Tibial nerve (tissue), 4 donors: Measurements from ENCODE around the gene FGF1. TPM values are rescaled to one million over a fixed set of nuclear protein-coding genes. Genes with fewer than 3 reads are reported as not detected.
A peak's percentile ranks its signal among the peaks of the same experiment; 100 is the strongest.

Source experiments
- DNase-seq, 2 donors: peaks; one replicate each; pipeline ENCODE4 v3.0.0-alpha.2; 2019; ENCODE audit warnings: low spot score in 2 of 2
- H3K27ac ChIP-seq, 4 donors: fragments of 200-600 bp; sonication (generic) in 3 of 4; one replicate each; pipeline ENCODE4 v1.5.1; 2017 to 2019; ENCODE audit warnings: mild to moderate bottlenecking in 1 of 4
- H3K27me3 ChIP-seq, 2 donors: fragments of 200-600 bp; sonication (generic) in 1 of 2; one replicate each; pipeline versions ENCODE4 v1.5.1 to v1.6.0; 2017 to 2019
- H3K36me3 ChIP-seq, 3 donors: fragments of 200-600 bp; sonication (generic); one replicate each; pipeline ENCODE4 v1.5.1; 2018 to 2019
- H3K4me1 ChIP-seq, 4 donors: fragments of 200-600 bp; sonication (generic) in 3 of 4; one replicate each; pipeline ENCODE4 v1.5.1; 2017 to 2019
- H3K4me3 ChIP-seq, 4 donors: fragments of 200-600 bp; sonication (generic) in 3 of 4; one replicate each; pipeline ENCODE4 v1.5.1; 2017 to 2019; ENCODE audit warnings: mild to moderate bottlenecking in 1 of 4, moderate library complexity in 1 of 4
- H3K9me3 ChIP-seq, 4 donors: fragments of 200-600 bp; sonication (generic) in 3 of 4; one replicate each; pipeline ENCODE4 v1.5.1; 2017 to 2019
- EP300 ChIP-seq, 2 donors: sonication (generic); formaldehyde crosslinking; IDR thresholded peaks; one replicate each; pipeline ENCODE4 v1.6.1; 2017; ENCODE audit warnings: antibody characterized with exemption in 2 of 2, mild to moderate bottlenecking in 1 of 2
- POLR2A ChIP-seq, 2 donors: fragments of 450-650 bp; IDR thresholded peaks; one replicate each; pipeline ENCODE4 v1.6.1; 2017; ENCODE audit warnings: antibody characterized with exemption in 2 of 2, mild to moderate bottlenecking in 2 of 2, moderate library complexity in 2 of 2
- WGBS, 2 donors: methylation state at CpG; one replicate each; pipeline ENCODE4 v1.1.5; 2018; 5-methylcytosine and 5-hydroxymethylcytosine counted together
- total RNA-seq, 4 donors: library from RNA; depleted of rRNA; stranded (reverse); fragments of >200 nt; gene quantifications; one replicate each; pipeline ENCODE4 v1.1.0, GENCODE V29; 2016
- TF ChIP-seq, protein P1 (sequence below), 5 experiments: fragments of 200-600 bp in 3 of 5; fragments of 450-650 bp in 2 of 5; sonication (generic) in 3 of 5; IDR thresholded peaks; one replicate each; pipeline ENCODE4 v1.5.1; 2016 to 2019; ENCODE audit warnings: antibody characterized with exemption in 5 of 5, mild to moderate bottlenecking in 3 of 5, moderate library complexity in 2 of 5

FGF1 gene
- total RNA-seq, 4 donors from 2014 or later: 38.1 to 131 (median 115) TPM

DNA sequence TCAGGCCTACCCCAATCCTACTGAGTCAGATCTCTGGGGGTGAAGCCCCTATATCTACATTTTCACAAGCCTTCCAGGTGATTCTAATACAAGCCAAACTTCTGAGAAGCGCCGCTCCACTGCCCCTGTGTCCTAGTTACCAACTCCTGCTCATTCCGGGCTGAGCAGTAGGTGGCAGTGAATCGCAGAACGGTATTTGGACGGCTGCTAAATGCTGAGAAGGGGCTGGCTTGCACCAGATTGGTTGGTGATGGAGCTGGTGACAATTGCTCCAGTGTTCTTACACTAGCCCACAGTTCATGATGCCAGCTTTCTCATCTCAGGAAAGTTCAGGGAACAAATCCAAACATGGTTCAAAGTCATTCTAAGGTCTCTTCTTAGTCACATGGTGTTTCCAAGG, 31.1 kb upstream of the FGF1 start:
- Histone ChIP-seq H3K36me3 (no peaks in the 10 kb centered on the region), H3K27me3 (no peaks in the 10 kb centered on the region), H3K4me3 (no peak overlapping the region), H3K9me3 (no peaks in the 10 kb centered on the region), H3K4me1 (peaks cover 0 to 35% (median under 1%) of the 10 kb centered on the region in 4 donors), H3K27ac (peak overlapping the region; percentile 31 to 87 (median 44))
- DNase-seq: peak in 1 of 2 donors; percentile 51
- 23 to 34% methylated on average over 6 of the region's 6 CpGs for WGBS, 2 donors
- peak in 1 of 2 donors; percentile 38 for TF ChIP-seq EP300 (IDR thresholded peaks at IDR 0.05)
- TF ChIP-seq, protein P1, sequence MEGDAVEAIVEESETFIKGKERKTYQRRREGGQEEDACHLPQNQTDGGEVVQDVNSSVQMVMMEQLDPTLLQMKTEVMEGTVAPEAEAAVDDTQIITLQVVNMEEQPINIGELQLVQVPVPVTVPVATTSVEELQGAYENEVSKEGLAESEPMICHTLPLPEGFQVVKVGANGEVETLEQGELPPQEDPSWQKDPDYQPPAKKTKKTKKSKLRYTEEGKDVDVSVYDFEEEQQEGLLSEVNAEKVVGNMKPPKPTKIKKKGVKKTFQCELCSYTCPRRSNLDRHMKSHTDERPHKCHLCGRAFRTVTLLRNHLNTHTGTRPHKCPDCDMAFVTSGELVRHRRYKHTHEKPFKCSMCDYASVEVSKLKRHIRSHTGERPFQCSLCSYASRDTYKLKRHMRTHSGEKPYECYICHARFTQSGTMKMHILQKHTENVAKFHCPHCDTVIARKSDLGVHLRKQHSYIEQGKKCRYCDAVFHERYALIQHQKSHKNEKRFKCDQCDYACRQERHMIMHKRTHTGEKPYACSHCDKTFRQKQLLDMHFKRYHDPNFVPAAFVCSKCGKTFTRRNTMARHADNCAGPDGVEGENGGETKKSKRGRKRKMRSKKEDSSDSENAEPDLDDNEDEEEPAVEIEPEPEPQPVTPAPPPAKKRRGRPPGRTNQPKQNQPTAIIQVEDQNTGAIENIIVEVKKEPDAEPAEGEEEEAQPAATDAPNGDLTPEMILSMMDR (IDR thresholded peaks at IDR 0.05): peak in 3 of 5 experiments; percentile 36 to 42 (median 41)
- no peak for TF ChIP-seq POLR2A (IDR thresholded peaks at IDR 0.05)

DNA sequence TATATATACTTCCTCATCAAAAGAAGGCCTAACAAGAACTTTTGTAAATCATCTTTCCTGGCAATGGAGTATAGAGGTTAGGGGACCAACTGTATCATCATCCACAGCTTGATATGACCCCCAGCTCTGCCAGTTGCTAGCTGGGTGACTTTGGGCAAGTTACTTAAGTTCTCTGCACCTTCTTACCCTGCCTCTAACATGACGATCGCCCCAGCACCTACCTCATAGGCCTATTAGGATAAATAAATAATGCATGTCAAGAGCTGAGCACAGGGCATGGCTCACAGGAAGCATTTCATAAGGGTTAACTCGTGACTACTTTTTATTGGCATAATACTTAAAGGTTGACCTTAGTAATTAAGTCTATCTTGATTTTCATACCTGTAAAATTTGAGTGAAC, 29.4 kb upstream of the FGF1 start:
- 84 to 85% methylated on average over 3 of the region's 3 CpGs for WGBS, 2 donors
- Histone ChIP-seq H3K27me3 (no peaks in the 10 kb centered on the region), H3K9me3 (no peaks in the 10 kb centered on the region), H3K36me3 (no peaks in the 10 kb centered on the region), H3K4me1 (peaks cover 0 to 34% (median 0%) of the 10 kb centered on the region in 4 donors), H3K4me3 (no peak overlapping the region), H3K27ac (no peak overlapping the region)
- TF ChIP-seq, protein P1 (IDR thresholded peaks at IDR 0.05): no peak
- TF ChIP-seq EP300 (IDR thresholded peaks at IDR 0.05): no peak
- no peak for DNase-seq

DNA sequence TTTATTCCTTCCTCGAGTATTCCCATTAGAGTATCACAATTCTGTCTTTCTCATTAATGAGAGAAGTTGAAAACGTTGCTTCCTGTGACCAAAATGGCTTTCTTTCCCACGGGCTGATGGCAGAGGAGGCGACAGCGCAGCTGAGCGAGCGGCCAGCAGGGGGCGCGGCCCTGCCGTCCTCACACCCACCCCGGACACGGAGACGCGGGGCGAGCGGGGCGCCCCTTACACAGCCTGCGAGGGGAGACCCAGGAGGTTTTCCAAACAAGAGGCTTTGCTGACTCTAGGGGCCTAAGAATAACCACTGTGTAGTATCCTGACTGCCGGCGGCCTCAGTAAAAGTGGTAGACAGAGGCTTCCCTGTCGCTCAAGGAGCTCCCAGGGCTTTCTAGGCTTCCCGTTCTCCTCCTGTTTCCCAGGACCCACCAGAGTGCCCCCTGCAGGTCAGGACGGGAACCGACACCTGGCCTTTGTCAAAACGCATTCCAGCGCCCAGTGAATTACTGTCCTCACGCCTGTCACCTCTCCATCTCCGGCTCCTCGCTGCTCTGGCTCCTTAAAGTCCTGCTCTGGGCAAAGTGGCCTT, 27.3 kb upstream of the FGF1 start:
- H3K27me3 ChIP-seq: no peaks in the 10 kb centered on the region
- no peaks in the 10 kb centered on the region for H3K9me3 ChIP-seq
- peaks cover 0 to 31% (median 0%) of the 10 kb centered on the region in 4 donors for H3K4me1 ChIP-seq
- peak overlapping the region; percentile 21 to 91 (median 82) for H3K27ac ChIP-seq
- H3K36me3 ChIP-seq: no peaks in the 10 kb centered on the region
- H3K4me3 ChIP-seq: peak overlapping the region; percentile 34 to 59 (median 44)
- WGBS, 2 donors: 1 to 3% methylated on average over 18 to 29 of the region's 29 CpGs
- TF ChIP-seq POLR2A (IDR thresholded peaks at IDR 0.05) (no peak), EP300 (IDR thresholded peaks at IDR 0.05) (peak in 1 of 2 donors; percentile 50)
- TF ChIP-seq, protein P1 (IDR thresholded peaks at IDR 0.05): peak; percentile 90 to 99 (median 95)
- peak; percentile 77 to 92 for DNase-seq

DNA sequence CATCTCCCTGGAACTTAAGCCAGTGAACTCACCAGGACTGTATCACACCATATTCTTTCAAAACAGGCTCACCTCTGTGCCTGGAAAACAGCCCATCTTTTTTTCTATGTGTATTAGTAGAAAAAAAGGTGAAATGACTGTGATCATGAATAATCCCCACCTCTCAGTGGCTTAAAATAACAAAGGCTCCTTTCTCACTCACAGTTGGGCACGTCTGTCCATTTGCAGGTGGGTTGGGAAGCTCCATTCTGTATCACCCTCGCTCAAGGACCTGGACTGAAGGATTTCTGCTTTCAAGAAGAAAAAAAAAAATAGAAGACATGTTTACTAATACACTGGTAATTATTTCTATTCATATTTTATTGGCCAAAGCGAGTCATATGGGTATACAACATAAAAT, 17.3 kb upstream of the FGF1 start:
- Histone ChIP-seq H3K4me3 (no peak overlapping the region), H3K9me3 (no peaks in the 10 kb centered on the region), H3K36me3 (no peaks in the 10 kb centered on the region), H3K27ac (no peak overlapping the region), H3K27me3 (no peaks in the 10 kb centered on the region), H3K4me1 (peaks cover 0 to 9% (median 4%) of the 10 kb centered on the region in 4 donors)
- no peak for DNase-seq
- TF ChIP-seq EP300 (IDR thresholded peaks at IDR 0.05) (no peak), POLR2A (IDR thresholded peaks at IDR 0.05) (no peak)
- TF ChIP-seq, protein P1 (IDR thresholded peaks at IDR 0.05): no peak
- 91 to 92% methylated on average over 3 of the region's 3 CpGs for WGBS, 2 donors

DNA sequence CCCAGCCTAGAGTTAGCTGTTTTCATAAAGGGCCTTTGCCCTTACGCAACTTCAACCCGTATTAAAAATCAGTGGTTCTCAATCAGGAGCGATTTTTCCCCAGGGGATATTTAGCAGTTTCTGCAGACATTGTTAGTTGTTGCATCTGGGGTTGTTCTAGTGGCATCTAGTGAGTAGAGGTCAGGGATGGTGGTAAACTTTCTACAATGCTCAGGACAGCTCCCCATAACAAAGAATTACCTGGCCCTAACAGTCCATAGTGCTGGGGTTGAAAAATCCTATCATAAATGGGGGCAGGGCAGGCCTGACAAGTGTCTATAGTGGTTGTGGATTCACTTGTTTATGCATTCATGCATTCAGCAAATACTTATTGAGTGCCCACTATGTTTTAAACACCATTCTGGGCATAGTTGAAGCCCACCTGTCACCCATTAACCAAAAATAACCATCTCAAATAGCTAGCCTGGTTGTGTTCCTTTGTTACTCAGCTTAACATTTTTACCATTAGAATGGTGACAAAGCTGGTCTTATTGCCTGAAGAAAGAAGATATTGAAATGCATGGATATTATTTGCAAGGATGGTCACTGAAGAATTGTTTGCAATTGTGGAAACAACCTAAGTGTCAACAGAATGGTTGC, 15.9 kb upstream of the FGF1 start:
- no peaks in the 10 kb centered on the region for H3K9me3 ChIP-seq
- WGBS, 2 donors: 70 to 78% methylated on average over 3 of the region's 3 CpGs
- DNase-seq: no peak
- no peak overlapping the region for H3K27ac ChIP-seq
- no peak for TF ChIP-seq EP300 (IDR thresholded peaks at IDR 0.05)
- TF ChIP-seq POLR2A (IDR thresholded peaks at IDR 0.05): no peak
- TF ChIP-seq, protein P1 (IDR thresholded peaks at IDR 0.05): no peak
- H3K27me3 ChIP-seq: no peaks in the 10 kb centered on the region
- H3K4me1 ChIP-seq: peaks cover 0 to 22% (median 13%) of the 10 kb centered on the region in 4 donors
- H3K4me3 ChIP-seq: no peak overlapping the region
- no peaks in the 10 kb centered on the region for H3K36me3 ChIP-seq
